Sigmoid colon (tissue), 4 donors: ENCODE data around the gene DLK2.
"Not testable (repeated sequence)": the region's sequence is repeated elsewhere in the genome, so short reads cannot be mapped to it uniquely, and the experiment has no call there.

Experiments
- CTCF ChIP-seq, 4 experiments: fragments of 450-650 bp in 3 of 4; fragments of 200-600 bp in 1 of 4; IDR thresholded peaks; one replicate each; pipeline ENCODE4 v1.5.1; 2016 to 2019; ENCODE audit warnings: antibody characterized with exemption in 4 of 4, mild to moderate bottlenecking in 3 of 4, moderate library complexity in 2 of 4
- EP300 ChIP-seq, 4 donors: sonication (generic); formaldehyde crosslinking; IDR thresholded peaks; one replicate each; pipeline ENCODE4 v1.6.1; 2017; ENCODE audit warnings: antibody characterized with exemption in 4 of 4
- POLR2AphosphoS5 ChIP-seq, 4 donors: sonication (generic); formaldehyde crosslinking; IDR thresholded peaks; one replicate each; pipeline ENCODE4 v1.6.1; 2017; ENCODE audit warnings: antibody characterized with exemption in 4 of 4

- TF ChIP-seq CTCF, EP300, POLR2AphosphoS5 (IDR thresholded peaks at IDR 0.05): not testable (repeated sequence)
Measured at GRCh38 chr6:43467265-43467664, 11.9 kb upstream of the DLK2 start.
